H1 (cell line): Measurements from ENCODE around the gene TRAPPC2.

Experiments
- POLR2AphosphoS5 ChIP-seq: IDR thresholded peaks from 2 replicates; pipeline ENCODE4 v1.6.1; 2011; ENCODE audit warnings: low read depth, low read length
- SIN3A ChIP-seq, 2 experiments: IDR thresholded peaks in 1 of 2; conservative IDR thresholded peaks in 1 of 2; 2 replicates each; pipeline ENCODE4 v1.6.1; 2011 to 2012; ENCODE audit warnings: low read length in 2 of 2, improper control_type of control experiment in 1 of 2, low read depth in 1 of 2, mild to moderate bottlenecking in 1 of 2
- TF ChIP-seq, protein P1 (sequence below): IDR thresholded peaks from 2 replicates; pipeline ENCODE4 v1.6.1; 2012; ENCODE audit warnings: low read length, inconsistent platforms

DNA sequence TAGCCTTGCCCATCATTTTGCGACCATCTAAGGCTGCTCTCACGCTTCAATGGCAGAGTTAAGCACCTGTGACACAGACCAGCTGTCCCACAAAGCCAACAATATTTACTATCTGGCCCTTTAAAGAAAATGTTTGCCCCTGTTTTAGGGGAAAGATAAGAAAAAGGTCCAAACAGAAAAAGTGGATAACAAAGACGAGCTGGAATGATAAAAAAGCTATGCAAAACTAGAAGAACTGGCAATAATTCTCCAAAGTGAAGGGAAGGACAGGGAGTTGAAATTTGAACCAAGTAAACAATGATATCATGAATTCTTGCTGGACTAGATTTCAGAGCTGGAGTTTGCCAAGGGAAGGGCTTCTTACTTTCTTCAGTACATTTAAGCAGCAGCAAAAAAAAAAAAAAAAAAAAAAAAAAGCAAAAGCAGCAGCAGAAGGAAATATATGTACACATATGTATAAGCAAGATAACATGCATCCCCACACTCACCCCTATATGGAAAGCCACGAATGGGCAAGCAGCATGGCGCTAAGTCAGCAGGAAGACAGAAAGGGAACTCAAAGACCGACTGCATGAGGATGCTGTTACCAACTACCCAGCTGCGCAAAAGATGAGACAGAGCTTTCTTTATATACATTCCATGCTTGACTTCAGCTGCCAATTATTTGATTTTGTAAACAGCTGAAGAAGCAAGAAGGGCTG, 12.5 kb downstream of the TRAPPC2 start:
- TF ChIP-seq, protein P1, sequence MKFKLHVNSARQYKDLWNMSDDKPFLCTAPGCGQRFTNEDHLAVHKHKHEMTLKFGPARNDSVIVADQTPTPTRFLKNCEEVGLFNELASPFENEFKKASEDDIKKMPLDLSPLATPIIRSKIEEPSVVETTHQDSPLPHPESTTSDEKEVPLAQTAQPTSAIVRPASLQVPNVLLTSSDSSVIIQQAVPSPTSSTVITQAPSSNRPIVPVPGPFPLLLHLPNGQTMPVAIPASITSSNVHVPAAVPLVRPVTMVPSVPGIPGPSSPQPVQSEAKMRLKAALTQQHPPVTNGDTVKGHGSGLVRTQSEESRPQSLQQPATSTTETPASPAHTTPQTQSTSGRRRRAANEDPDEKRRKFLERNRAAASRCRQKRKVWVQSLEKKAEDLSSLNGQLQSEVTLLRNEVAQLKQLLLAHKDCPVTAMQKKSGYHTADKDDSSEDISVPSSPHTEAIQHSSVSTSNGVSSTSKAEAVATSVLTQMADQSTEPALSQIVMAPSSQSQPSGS: no peak
- no peak for TF ChIP-seq POLR2AphosphoS5
- TF ChIP-seq SIN3A (conservative IDR thresholded peaks at IDR 0.05 in 1 of 2, IDR thresholded peaks at IDR 0.05 in 1 of 2; ENCODE audit: low read depth in 1 of 2, low read length in 2 of 2): no peak
